Activated CD4-positive, alpha-beta T cell treated with anti-CD3 and anti-CD28 coated beads, Interleukin-2, amount 50 U/mL, for 24 hours (primary cell): ENCODE measurements around the gene BACE2.

Source experiments
- DNase-seq, 2 donors: peaks; one replicate each; pipeline ENCODE4 v3.0.0-alpha.2; 2020; ENCODE audit warnings: low read depth in 1 of 2, low spot score in 1 of 2

The BACE2 gene

DNA sequence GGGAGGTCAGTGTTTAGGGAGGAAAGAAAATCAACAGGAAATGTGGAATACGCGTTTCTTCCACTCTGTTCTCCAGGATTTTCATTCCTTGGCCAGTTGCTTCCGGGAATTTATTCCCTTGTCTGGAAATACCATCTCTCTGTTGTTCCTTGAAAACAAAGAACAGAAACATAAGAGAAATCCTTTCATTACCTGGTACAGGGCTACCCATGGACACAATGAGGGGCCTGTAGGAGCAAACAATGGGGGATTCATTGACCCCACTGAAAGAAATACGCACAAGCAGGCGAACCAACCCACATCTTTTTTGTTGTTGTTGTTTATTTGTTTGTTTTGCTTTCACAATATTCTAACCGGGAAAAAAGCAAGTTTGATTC is 20.0 kb upstream of the BACE2 start:
- no peak for DNase-seq

DNA sequence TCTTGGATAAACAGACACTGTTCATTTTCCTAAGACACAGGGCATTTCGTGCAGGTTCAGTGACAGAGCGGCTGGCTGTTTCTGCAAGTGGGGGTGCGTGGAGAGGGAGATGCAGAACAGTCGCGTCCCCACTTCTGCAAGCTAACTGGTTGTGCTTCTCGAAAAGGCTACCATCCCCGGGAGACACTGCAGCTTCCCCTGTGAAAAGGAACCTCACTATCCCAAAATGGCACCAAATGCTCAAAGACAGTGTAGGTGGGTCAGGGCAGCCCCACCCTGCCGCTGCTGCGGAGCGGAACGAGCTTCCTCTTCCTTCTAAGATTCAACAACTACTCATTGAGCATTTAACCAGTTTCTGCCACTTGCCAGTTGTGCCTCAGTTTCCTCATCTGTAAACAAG is 19.2 kb upstream of the BACE2 start:
- DNase-seq, result no peak

DNA sequence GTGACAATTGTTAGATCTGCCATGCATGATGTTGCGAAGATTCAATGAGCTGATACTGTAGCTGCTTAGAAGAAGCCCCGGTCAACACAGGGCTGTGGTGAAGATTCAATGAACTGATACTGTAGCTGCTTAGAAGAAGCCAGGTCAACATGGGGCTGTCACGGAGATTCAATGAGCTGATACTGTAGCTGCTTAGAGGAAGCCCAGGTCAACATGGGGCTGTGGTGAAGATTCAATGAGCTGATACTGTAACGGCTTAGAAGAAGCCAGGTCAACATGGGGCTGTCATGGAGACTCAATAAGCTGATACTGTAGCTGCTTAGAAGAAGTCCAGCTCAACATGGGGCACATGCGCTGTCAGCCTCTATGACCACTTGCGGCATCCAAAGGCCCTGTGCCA is 18.8 kb upstream of the BACE2 start:
- no peak for DNase-seq

DNA sequence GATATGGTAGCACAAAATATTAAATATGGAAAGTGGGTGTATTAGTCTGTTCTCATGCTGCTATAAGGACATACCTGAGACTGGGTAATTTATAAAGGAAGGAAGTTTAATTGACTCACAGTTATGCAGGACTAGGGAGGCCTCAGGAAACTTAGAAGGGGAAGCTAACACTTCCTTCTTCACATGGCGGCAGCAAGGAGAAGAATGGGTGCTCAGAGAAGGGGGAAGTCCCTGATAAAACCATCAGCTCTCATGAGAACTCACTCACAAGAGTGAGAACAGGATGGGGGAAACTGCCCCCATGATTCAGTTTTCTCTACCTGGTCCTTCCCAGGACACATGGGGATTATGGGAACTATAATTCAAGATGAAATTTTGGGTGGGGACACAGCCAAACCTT is 15.8 kb upstream of the BACE2 start:
- DNase-seq, result no peak

DNA sequence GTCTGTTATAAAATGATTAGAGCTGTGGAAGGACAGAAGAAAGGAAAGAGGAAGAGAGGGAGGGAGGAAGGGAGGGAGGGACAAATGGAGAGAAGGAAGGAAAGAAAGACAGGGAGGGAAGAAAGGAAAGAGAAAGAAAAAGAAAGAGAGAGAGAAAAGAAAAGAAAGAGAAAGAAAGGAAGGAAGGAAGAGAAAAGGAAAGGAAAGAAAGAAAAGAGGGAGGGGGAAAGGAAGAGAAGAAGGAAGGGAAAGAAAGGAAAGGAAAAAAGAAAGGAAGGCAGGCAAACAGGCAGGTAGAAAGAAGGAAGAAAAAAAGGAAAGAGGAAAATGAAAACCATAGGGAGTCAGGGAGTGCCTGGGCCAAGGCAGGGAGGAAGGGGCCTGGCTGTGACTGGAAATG is 14.5 kb upstream of the BACE2 start:
- DNase-seq, result no peak

DNA sequence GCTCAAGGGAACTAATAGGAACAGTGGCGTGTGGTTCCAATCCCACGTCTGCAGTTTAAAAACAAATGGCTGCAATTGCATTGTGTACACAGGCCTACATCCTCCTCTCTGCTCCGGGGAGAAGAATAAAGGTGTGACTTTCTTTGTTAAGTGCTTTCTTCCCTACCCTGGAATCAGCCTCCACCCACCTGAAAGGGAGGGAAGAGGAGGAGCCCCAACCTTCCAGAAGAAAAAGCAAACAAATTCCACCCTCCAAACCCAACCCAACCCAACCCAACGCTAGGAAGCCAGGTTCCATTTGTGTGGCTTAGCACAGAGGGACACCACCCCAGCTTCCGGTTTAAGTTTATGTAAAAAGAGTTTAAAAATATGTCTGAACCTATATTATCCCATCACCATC is 11.8 kb upstream of the BACE2 start:
- DNase-seq, result no peak

DNA sequence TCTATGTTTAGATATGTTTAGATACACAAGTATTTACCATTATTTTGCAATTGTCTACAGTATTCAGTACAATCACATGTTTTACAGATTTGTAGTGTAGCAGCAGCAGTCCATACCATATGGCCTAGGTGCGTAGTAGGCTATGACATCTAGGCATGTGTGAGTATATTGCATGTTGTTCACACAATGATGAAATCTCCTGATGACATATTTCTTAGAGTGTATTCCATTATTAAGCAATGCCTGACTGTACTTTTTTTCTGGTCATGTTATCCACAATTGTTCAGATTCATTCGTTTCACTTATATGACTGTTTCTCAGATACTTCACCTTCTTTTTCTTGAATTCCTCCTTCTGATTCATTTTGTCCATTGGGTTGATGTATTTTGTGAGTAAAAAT is 9.9 kb upstream of the BACE2 start:
- DNase-seq, result no peak

DNA sequence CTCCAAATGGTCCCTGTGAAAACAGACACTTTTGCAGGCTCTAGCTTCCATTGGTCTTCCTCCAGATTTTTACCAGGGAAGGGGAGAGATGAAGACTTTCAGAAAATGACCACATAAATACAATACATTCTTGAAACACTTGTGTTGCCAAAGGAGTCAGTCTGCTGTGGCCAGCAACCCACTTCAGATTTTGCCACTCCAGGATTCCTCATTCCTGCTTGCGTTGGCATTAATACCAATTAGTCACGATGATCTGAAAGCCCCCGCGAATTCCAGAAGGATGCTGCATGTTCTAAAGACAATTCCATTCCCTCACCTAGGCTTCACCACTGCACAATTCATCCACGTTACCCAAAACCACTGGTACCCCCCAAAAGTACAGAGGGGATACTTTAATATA is 7.9 kb upstream of the BACE2 start:
- no peak for DNase-seq

DNA sequence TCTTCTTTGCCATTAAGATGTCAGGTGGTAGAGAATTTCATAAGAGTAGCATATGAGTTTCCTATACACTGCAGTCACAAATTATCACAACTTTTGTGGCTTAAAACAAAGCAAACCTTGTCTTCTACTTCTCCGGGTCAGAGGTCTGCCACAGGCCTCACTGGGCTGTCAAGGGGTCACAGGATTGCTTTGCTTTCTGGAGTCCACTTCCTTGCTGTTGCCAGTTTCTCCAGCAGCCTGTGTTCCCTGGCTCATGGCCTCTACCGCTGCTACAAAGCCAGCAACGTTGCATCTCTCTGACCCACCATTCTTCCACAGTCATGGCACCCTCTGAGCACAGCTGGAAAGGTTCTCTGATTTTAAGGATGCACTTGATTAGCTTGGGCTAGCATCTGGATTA is 6.5 kb upstream of the BACE2 start:
- no peak for DNase-seq

DNA sequence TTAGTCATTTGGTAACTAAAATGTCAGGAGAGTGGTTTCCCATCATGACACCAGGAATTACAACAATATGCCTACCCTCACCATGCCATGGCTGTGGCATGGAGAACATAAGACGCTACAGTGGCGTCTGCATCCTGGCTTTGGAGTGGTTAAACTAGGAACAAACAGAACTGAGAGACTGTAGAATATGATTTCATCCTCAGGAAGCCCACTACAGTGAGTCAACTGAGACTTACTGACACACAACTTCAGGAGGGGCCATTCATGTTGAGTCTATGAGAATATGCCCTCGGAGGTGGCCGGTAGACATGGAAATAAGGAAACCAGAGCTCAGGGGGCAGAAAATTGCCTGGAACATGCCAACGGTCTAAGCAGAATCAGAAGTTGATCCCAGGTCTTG is 5.9 kb upstream of the BACE2 start:
- DNase-seq, result no peak

DNA sequence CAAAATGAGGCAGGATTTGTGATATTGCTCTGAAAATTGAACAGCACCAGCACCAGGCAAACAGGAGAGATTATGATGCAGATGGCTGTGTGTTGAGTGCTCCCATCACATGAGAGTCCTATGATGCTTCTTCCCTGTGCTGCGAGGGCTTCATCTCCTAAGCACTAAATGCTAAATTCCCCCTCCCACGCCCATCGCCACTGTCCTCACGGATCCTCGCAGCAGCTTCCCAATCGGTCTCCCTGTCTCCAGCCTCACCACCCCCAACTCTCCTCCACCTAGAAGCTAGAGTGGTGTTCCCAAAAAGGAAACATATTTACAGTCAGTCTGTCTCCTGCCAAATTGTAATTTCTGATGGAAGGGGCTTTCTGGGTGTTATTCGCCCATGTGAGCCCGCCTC is 4.9 kb upstream of the BACE2 start:
- no peak for DNase-seq

DNA sequence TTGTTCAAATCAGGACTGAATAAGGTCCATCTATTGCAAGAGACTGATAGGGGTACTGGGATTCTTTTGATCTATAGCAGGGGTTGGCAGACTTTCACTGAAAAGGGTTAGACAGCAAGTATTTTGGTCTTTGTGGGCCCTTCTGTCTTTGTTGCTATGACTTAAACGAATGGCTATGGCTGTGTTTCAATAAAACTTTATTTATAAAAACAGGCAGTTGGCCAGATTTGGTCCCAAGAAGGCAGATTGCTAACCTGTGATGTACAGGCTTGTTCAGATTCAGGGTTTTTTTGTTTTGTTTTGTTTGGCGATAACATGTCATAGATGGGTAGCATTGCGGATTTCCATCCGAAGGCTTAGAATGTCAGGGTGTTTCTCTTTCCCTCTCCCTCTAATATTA is 3.9 kb upstream of the BACE2 start:
- no peak for DNase-seq

DNA sequence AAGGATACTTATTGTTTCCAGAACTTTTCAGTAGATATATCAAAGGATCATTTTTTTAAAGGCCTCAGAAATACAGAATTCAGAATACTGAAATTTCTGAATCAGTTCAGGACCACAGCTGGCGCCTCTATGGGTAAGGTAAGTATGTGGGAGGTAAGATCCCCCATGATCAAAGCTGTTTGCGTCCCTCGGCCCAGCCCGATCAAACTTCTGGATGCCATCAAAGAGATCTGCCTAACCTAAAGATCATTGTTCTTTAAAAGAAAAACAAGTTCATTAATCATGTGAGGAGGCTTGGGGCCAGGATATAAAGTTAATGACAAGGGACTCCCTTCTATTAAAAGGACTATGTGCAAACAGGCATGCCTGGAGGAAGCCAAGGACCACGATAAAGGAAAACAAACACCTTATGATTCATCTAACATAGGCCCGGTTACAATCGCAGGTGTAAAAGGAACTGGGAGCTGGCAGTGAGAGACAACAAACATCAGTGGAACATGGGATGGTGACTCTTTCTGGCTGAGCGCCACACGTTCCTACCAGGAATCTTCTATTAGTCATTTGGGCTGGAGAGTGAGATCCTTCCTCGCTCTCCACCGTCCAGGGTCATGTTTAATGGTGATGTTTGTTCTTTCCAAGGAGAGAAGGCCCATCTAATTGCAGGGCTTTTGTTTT is 2.8 kb upstream of the BACE2 start:
- no peak for DNase-seq

DNA sequence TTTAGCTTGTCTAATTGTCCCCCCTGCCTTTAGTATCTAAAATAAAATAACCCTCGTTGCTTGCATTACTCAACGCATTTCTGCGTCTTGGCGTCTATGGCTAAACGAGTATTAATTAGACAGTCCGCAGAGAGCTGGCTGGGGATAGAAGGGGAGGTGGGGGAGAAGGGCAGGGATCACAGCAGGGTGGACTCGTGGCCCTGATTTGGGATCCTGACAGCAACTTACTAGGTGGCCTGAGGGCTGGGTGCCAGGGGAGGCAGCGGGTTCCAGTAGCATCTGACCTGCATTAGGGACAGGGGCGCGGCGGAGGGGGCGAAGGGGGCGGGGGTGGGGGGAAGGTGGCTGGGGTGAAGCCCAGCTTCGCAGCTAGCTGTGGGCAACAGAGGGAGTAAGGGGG is 1.1 kb upstream of the BACE2 start:
- DNase-seq, result no peak

DNA sequence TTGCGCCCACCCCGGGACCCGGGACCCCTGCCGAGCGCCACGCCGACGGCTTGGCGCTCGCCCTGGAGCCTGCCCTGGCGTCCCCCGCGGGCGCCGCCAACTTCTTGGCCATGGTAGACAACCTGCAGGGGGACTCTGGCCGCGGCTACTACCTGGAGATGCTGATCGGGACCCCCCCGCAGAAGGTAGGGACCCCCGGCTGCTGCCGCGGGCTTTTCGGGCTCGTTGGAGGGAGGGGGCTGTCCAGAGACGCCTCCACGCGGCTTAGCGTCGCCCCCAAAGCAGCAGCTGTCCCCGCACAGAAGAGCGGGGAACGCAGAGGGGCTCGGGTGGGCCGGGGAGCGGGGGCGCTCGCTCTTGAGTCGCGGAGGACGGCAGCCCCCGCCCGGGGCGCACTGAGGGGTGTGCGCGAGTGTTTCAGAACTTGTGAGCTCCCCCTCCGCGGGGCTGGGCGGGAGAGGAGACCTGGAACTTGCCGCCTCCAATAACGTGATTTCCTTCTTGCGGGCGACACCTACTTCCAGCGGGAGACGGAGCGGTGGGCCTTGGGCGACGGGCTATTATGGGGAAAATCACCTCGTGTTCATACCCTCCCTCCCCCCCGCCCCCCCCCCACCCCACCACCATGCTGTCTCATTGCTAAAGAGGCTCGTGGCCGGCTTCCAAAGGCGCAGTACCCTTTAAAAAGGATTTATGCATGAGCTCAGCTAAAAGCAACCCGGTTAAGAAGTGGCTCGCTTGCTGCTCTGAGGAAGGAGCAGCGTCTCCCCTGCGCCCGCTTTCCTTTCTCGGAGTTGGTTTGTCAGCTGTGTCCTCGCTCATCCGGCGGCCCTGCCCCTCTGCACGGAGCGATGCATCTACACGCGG is 664 bp downstream of the BACE2 start:
- no peak for DNase-seq

DNA sequence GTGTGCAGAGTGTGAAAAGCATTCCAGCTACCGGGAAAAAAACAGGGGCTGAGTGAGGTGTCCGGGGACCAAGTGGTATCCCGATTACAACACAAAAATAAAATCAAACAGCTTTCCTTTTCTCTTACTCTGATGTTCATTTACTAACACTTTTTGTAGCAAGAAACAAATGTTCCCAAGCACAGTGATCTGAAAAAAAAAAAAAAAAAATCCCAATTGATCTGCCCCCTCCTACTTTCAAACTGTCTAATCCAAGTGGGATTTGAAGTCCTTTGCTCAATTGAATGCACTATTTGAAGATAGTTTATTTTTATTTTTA is 1.3 kb downstream of the BACE2 start:
- DNase-seq, result no peak

DNA sequence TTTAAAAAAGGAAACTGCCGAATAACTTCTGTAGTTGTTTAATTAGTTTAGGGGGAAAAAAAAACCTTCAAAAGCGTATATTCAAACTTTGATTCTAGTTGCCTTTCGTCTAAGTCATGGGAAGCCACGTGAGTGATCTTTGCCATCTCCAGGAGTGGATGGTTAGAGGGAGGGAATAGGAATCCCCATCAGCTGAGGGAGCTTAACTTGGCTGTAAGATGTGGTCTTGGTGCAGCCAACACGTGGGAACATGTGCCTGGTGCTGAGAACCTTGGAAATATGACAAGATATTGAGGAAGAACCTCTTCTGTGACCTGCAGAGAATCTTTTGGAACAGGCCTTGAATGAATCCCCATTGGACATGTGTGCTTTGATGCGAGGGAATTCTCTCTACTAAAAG is 1.7 kb downstream of the BACE2 start:
- DNase-seq, result no peak

DNA sequence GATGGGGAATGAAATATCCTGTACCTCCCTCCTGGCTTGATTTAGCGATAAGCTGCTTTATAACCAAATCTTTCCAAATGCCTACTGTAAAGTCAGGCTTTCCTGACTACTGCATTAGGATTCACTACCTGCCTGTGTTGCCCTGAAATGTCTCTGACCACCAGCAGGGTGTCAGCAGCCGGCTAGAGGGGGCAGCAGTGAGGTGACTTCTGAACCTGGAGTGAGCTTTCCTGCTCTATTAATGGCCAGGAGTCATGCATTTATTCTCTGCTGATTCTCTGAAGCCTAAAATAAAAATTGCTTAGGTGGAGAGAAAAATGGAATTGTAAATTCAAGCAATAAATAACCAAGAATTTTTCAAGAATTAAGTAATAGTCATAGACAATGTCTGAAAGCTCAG is 2.5 kb downstream of the BACE2 start:
- no peak for DNase-seq

DNA sequence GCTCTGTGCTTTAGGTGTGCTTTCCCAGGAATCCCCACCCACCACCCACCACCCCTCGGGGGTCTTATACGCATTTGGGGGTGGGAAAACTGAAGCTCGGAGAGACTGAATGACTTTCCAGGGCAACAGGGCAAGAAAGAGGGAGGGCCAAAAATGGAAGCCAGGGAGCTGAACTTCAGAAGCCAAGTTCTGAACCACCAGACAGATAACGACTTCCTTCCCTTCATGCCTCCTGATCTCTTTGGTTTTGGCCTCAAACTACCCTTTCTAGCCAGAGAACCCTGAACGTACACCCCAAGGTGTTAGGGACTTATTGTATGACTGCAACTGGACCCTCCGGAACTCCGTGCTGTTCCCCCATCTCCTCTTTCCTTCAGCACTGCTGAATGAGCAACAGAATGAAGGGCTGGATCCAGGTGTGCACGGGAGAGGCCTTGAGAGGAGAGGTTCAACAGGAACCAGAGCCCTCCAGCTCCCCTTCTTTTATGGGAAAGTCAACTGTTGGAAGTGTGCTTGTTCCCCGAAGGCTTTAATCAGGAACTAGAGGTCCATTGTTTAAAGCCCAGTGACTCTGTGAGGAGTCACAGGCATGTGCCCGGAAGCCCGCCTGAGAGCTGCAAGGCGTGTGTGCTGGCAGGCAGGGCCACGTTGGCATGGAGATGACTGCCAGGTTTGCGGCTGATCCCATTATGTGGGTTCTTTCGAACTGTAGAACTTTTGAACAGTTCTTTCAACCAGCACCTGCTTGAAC is 3.1 kb downstream of the BACE2 start:
- DNase-seq, result no peak

DNA sequence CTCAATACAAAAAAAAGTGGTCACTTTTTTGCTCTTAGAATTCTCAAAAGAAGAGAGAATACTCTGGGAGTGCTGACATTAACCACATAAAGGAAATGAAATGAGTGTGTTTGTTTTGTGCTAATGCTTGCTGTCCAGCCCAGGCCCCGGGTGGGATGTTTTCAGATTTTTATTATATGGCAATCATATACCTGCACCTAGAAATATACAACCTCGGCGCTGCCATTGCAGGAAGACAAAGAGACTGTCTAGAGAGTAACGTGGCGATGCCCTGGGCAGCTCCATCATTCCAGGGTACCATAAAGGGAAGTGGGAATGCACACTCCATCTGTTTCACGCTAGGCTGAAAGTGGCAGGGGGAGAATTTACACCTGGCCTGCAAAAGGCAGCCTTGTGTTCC is 7.1 kb downstream of the BACE2 start:
- DNase-seq, result no peak

DNA sequence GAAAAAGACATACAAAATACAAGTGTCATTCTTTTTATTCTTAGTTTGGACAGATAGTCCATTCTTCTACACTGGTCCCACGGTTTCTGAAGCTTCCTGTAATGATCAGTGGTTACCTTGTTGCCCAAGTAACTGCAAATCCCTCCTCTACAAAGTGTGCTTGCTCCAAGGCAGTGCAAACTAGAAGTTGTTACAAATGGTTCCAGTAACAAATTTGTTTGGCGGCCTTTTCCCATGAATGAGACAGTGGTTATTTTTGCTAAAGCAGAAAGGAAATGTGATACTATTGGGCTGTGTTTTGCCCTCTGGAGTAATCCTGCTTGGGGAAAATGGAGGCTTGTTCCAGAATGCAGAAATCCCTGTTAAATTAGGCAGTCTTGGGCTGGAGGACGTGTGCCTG is 8.9 kb downstream of the BACE2 start:
- no peak for DNase-seq

DNA sequence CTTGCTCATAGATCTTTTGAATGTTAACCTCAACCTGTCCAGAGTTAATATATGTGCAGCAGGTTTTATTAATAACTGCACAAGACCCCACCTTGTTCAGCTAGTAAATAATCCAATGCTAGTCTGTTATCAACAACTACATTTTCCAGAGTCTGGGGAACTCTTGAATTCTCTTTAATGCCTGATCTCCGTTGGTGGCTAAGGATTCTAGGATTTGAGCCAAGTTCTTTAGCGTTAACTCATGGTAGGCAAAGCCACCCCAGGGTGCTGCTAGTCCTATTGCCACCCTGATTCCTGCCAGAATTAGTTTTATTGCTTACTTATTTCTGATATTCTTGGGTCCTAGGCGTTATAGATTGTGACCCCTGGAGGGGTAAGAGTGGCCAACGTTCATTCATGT is 12.8 kb downstream of the BACE2 start:
- DNase-seq, result no peak
